Endodermal cell (in vitro differentiated cells): ENCODE data around the gene BANP. TPM values are rescaled to one million over a fixed set of nuclear protein-coding genes. Genes with fewer than 3 reads are reported as not detected.

Experiments
- DNase-seq: peaks from one replicate; pipeline ENCODE4 v3.0.0-alpha.2; 2017
- H3K27ac ChIP-seq: 2 replicates; pipeline ENCODE4 v1.5.1; 2013; ENCODE audit warnings: mild to moderate bottlenecking, low read depth, low read length, moderate library complexity
- H3K27me3 ChIP-seq: 2 replicates; pipeline ENCODE4 v1.6.1; 2013; ENCODE audit warnings: mild to moderate bottlenecking, low read length, moderate library complexity; ENCODE audit not compliant: insufficient read depth, control insufficient read depth, poor library complexity, severe bottlenecking
- H3K36me3 ChIP-seq: 2 replicates; pipeline ENCODE4 v1.7.0; 2013; ENCODE audit warnings: mild to moderate bottlenecking, low read length, moderate library complexity; ENCODE audit not compliant: control insufficient read depth, insufficient read depth
- H3K4me1 ChIP-seq: one replicate; pipeline ENCODE4 v1.7.0; 2013; ENCODE audit warnings: low read length; ENCODE audit not compliant: control insufficient read depth, insufficient read depth
- H3K4me3 ChIP-seq: 2 replicates; pipeline ENCODE4 v1.5.1; 2013; ENCODE audit warnings: mild to moderate bottlenecking, low read length, moderate library complexity
- H3K9ac ChIP-seq: 2 replicates; pipeline ENCODE4 v1.6.1; 2013; ENCODE audit warnings: mild to moderate bottlenecking, low read length, moderate library complexity; ENCODE audit not compliant: poor library complexity, severe bottlenecking; ENCODE audit errors: extremely low read depth
- H3K9me3 ChIP-seq: 2 replicates; pipeline ENCODE4 v1.6.1; 2013; ENCODE audit warnings: mild to moderate bottlenecking, low read length, moderate library complexity; ENCODE audit not compliant: control insufficient read depth
- H3K27ac Mint-ChIP-seq: 2 replicates; pipeline ENCODE4 v1.8.0; 2020; ENCODE audit warnings: mixed read lengths
- H3K27me3 Mint-ChIP-seq: 2 replicates; pipeline ENCODE4 v1.8.0; 2021; ENCODE audit warnings: mild to moderate bottlenecking, mixed read lengths; ENCODE audit not compliant: insufficient read depth
- H3K36me3 Mint-ChIP-seq: 2 replicates; pipeline ENCODE4 v1.8.0; 2020; ENCODE audit warnings: low read depth, mixed read lengths
- H3K4me1 Mint-ChIP-seq: 2 replicates; pipeline ENCODE4 v1.8.0; 2020; ENCODE audit warnings: mixed read lengths
- H3K4me3 Mint-ChIP-seq: 2 replicates; pipeline ENCODE4 v1.8.0; 2020; ENCODE audit warnings: mild to moderate bottlenecking, moderate library complexity, mixed read lengths
- H3K9me3 Mint-ChIP-seq: 2 replicates; pipeline ENCODE4 v1.8.0; 2020; ENCODE audit warnings: mild to moderate bottlenecking, mixed read lengths
- CTCF ChIP-seq: fragments of 200-600 bp; sonication (generic); conservative IDR thresholded peaks from 2 replicates; pipeline ENCODE4 v1.5.0; 2021; ENCODE audit warnings: antibody characterized with exemption, mild to moderate bottlenecking
- WGBS, 2 experiments: methylation state at CpG; one replicate each; pipeline versions ENCODE4 v1.1.5 to v1.1.7; 2013; ENCODE audit warnings: missing lambda C conversion rate in 2 of 2, mixed read lengths in 1 of 2; ENCODE audit not compliant: insufficient coverage in 1 of 2, insufficient read length in 1 of 2; 5-methylcytosine and 5-hydroxymethylcytosine counted together
- total RNA-seq, 2 donors: library from RNA; stranded (reverse); fragmentation: NEBNext Ultra II Directional in 1 of 2; extraction: Animal tissue kit (Norgen Biotek cat#: 25700) in 1 of 2; gene quantifications; 2 replicates in 1 of 2; 3 replicates in 1 of 2; pipeline ENCODE4 v1.2.1, GENCODE V29; 2021

Gene BANP
- total RNA-seq, 2 donors from 2014 or later = 39.5 to 45.5 TPM

- peaks cover 22% of the 10 kb centered on the region for H3K4me1 Mint-ChIP-seq
- WGBS, 2 experiments = 89 to 97% methylated on average over 13 to 15 of the region's 15 CpGs
- Histone ChIP-seq H3K4me1 (no peaks in the 10 kb centered on the region), H3K36me3 (peaks cover 25% of the 10 kb centered on the region), H3K9ac (no peak overlapping the region), H3K9me3 (no peaks in the 10 kb centered on the region), H3K4me3 (no peak overlapping the region), H3K27ac (no peak overlapping the region), H3K27me3 (no peaks in the 10 kb centered on the region)
- DNase-seq = no peak
- H3K36me3 Mint-ChIP-seq = peaks cover 27% of the 10 kb centered on the region
- H3K4me3 Mint-ChIP-seq = no peak overlapping the region
- H3K27ac Mint-ChIP-seq = no peak overlapping the region
- H3K27me3 Mint-ChIP-seq = no peaks in the 10 kb centered on the region
- no peak for TF ChIP-seq CTCF
- no peaks in the 10 kb centered on the region for H3K9me3 Mint-ChIP-seq
These were observed 3.6 kb downstream of the BANP start for GRCh38 chr16:87954826-87955225.

- no peaks in the 10 kb centered on the region for H3K9me3 Mint-ChIP-seq
- peaks cover 25% of the 10 kb centered on the region for H3K36me3 ChIP-seq
- H3K36me3 Mint-ChIP-seq = peaks cover 29% of the 10 kb centered on the region
- H3K4me3 Mint-ChIP-seq = no peak overlapping the region
- peaks cover 24% of the 10 kb centered on the region for H3K4me1 Mint-ChIP-seq
- WGBS, 2 experiments = 97% methylated on average over 17 to 18 of the region's 18 CpGs
- peak overlapping the region; percentile 68 for H3K27ac ChIP-seq
- no peaks in the 10 kb centered on the region for H3K27me3 ChIP-seq
- H3K9me3 ChIP-seq = no peaks in the 10 kb centered on the region
- no peaks in the 10 kb centered on the region for H3K27me3 Mint-ChIP-seq
- DNase-seq = no peak
- no peak for TF ChIP-seq CTCF
- no peaks in the 10 kb centered on the region for H3K4me1 ChIP-seq
- H3K9ac ChIP-seq = no peak overlapping the region
- no peak overlapping the region for H3K4me3 ChIP-seq
- no peak overlapping the region for H3K27ac Mint-ChIP-seq
These were observed 4.3 kb downstream of the BANP start for GRCh38 chr16:87955302-87956097.

- no peak overlapping the region for H3K4me3 ChIP-seq
- Mint-ChIP-seq H3K9me3 (no peaks in the 10 kb centered on the region), H3K4me3 (no peak overlapping the region), H3K4me1 (peaks cover 24% of the 10 kb centered on the region), H3K27ac (peak overlapping the region; percentile 85), H3K36me3 (peaks cover 29% of the 10 kb centered on the region), H3K27me3 (no peaks in the 10 kb centered on the region)
- H3K9ac ChIP-seq = no peak overlapping the region
- no peaks in the 10 kb centered on the region for H3K4me1 ChIP-seq
- no peaks in the 10 kb centered on the region for H3K27me3 ChIP-seq
- WGBS, 2 experiments = 91 to 93% methylated on average over 3 of the region's 3 CpGs
- no peaks in the 10 kb centered on the region for H3K9me3 ChIP-seq
- no peak for TF ChIP-seq CTCF
- no peak for DNase-seq
- H3K36me3 ChIP-seq = peaks cover 25% of the 10 kb centered on the region
- peak overlapping the region; percentile 68 for H3K27ac ChIP-seq
These were observed 4.8 kb downstream of the BANP start for GRCh38 chr16:87956098-87956364.
